K562 treated with DMSO at 1 percent for 48 hours (cell line): ENCODE results near the gene MUC13. TPM values are rescaled to one million over a fixed set of nuclear protein-coding genes. Genes with fewer than 3 reads are reported as not detected.

Source experiments
- total RNA-seq: library from RNA; unstranded; fragments of 300-600 nt; gene quantifications from 2 replicates; pipeline ENCODE4 v1.2.3, GENCODE V29; 2022; ENCODE audit warnings: low replicate concordance; ENCODE audit errors: extremely low read depth

Gene MUC13, protein sequence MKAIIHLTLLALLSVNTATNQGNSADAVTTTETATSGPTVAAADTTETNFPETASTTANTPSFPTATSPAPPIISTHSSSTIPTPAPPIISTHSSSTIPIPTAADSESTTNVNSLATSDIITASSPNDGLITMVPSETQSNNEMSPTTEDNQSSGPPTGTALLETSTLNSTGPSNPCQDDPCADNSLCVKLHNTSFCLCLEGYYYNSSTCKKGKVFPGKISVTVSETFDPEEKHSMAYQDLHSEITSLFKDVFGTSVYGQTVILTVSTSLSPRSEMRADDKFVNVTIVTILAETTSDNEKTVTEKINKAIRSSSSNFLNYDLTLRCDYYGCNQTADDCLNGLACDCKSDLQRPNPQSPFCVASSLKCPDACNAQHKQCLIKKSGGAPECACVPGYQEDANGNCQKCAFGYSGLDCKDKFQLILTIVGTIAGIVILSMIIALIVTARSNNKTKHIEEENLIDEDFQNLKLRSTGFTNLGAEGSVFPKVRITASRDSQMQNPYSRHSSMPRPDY
- not detected in 2 replicates for total RNA-seq

DNA sequence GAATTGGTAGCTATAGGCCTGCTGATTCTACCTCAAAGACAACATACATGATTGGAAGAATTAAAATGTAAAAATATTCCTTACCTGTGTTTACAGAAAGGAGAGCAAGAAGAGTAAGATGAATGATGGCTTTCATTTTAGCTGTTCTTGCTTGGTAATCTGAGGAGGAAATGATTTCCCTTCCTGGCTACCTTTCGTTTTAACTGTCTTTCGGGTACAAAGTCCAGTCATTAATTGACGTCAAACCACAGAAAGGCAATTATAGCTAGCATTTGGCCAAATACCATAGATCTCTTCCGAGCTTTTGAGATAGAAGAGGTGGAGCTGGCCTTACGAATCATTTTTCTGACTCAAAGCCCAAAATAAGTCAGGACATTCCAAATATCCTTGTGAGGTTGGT lies at the start of gene MUC13:
MUC13 (minus strand) TSS at position 175 of the 400 bp plus-strand sequence; CDS start at position 136, 39 bp downstream.

DNA sequence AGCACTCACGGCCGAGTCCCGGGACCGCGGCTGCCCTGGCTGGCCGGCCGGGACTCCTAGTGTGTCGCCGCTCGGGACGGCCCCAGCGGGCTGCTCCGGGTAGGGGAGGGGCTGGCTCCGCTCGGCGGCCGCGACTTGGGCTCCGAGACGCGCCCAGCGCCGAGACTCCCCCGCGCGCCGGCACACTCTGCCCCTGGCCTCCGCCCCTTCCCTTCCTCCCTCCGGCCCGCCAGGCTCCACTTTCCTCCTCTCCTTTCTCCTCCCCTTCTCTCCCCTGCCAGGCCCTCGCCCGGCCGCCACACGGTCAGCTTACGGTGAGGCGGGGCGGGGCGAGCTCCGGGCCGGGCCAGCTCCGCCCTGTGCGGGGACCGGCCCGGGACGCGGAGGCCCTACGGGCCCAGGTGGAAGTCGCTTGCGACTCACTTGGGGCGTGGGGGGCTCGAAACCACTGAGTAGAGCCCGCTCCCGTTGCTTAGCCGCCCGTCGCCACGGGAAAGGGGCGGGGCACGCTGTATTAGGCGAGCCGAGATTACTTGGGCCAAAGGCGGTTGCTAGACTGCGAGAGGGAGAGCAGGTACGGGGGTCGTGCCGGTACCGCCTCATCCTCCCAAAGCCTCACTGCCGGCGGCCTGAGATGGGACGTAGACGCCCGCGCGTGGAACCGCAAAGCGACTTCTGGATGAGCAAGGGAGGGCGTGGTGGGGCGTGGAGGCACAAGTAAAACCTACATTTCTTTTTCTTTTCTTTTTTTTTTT lies 47.2 kb downstream of the MUC13 start, which contains the start of gene ITGB5:
ITGB5 (minus strand) TSS at position 189 of the 755 bp plus-strand sequence. CDS start 365 bp downstream, outside the sequence.

Other genes with a start within 250 kb of the MUC13 start
- not detected in 2 replicates for gene UMPS, start 204.3 kb downstream of the MUC13 start, total RNA-seq
- not detected in 2 replicates for gene ITGB5, start 47.4 kb downstream of the MUC13 start, total RNA-seq
- gene HEG1, start 121.2 kb upstream of the MUC13 start, total RNA-seq, result not detected in 2 replicates